ENCODE measurements around the gene SSR2.
"Not testable (repeated sequence)": the region's sequence is repeated elsewhere in the genome, so short reads cannot be mapped to it uniquely, and the experiment has no call there.

SSR2 gene

DNA sequence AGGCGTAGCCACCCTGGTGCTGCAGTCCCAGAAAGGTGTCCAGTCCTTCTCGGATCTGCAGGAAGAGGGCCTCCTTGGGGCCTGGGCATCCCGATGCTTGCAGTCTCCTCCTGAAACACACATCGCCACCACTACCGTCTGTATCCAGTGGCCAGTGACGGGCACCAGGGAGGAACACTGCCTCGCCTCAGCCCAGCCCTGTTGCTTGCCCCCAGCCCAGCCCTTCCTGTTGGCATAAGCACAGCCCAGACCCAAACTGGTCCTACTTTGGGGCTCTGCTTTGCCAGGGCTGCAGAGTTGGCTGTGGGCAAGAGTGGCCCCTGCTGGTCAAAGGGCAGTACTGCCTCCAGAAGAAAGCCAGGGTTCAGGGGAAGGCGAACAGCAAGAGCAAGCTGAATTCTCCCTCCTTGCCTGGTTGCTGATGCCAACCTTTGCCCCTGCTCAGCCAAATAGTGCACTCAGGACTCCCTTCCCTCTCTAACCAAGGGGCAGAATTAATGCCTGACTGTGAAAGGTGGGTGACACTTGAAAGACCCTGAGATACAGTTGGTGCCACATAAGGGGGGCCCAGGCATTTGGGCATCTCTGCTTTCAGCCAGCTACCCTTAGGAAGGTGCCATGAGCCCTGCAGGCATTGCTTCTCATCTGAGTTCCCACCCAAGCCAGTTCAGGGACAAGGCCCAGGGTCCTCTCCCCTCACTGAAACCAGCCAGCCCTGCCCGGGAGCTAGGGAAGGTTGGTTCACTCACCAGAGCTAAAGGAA is 31.3 kb downstream of the SSR2 start:
- no peaks in the 10 kb centered on the region for H3K36me3 Mint-ChIP-seq
- no peaks in the 10 kb centered on the region for H3K27me3 Mint-ChIP-seq
- peak overlapping the region; percentile 46 for H3K27ac Mint-ChIP-seq
- no peak overlapping the region for H3K4me3 Mint-ChIP-seq
- no peaks in the 10 kb centered on the region for H3K9me3 Mint-ChIP-seq
- peak; percentile 92 for ATAC-seq
- H3K4me1 Mint-ChIP-seq: peaks cover 30% of the 10 kb centered on the region

DNA sequence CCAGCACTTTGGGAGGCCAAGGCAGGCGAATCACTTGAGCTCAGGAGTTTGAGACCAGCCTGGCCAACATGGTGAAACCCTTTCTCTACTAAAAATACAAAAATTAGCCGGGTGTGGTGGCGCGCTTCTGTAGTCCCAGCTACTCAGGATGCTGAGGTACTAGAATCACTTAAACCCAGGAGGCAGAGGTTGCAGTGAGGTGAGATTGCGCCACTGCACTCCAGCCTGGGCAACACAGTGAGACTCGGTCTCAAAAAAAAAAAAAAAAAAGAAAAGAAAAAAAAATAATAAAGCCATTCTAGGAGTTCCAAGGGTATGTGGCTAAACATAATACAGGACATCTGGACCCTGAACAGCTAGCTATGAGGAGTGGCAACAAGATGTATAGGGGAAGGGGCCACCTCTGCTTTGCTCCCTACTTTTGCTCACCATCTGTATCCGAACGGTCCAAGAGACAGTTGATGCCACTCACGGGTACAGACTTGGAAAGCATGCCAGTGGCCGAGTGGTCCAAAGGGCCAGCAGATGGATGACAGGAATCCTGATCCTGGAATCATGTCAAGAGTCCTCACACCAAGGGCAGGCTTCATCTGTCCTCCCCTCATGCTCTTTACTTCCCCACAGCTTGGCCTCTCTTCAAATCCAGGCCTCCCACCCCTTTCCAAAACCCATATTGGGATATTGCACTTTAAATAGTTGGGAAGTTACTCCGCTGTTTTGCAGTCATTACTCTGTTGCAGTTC is 35.7 kb downstream of the SSR2 start:
- Mint-ChIP-seq H3K27ac (peak overlapping the region; percentile 93), H3K4me1 (peaks cover 65% of the 10 kb centered on the region)
- H3K27me3 Mint-ChIP-seq, ATAC-seq, H3K9me3 Mint-ChIP-seq, H3K36me3 Mint-ChIP-seq, H3K4me3 Mint-ChIP-seq: not testable (repeated sequence)

DNA sequence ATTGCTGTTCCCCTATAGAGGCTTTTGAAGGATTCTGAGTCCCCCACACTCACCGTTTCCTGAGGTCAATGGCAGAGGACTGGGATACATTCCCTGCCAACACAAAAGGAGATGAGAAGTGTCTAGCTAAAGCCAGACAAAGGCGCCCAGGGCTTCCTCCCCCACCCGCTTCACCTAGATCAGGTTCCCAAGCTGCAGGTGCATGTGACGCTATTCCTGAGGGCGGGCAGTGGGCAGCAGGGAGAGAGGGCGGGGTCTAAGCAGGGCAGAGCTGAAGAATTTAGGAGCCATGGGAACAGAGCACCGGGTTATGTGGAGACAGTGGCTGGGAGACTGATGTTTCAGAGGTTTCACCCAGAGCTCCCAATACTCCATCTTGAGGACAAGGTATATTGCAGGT is 36.4 kb downstream of the SSR2 start:
- Mint-ChIP-seq H3K4me1 (peaks cover 65% of the 10 kb centered on the region), H3K27me3 (no peaks in the 10 kb centered on the region), H3K4me3 (no peak overlapping the region), H3K9me3 (no peaks in the 10 kb centered on the region), H3K36me3 (peaks cover 6% of the 10 kb centered on the region), H3K27ac (peak overlapping the region; percentile 93)
- ATAC-seq: no peak

GRCh38 chr1:155983191-155984024 is 37.3 kb downstream of the SSR2 start:
- Mint-ChIP-seq H3K4me3 (peak overlapping the region; percentile 0), H3K27ac (peak overlapping the region; percentile 93), H3K27me3 (no peaks in the 10 kb centered on the region), H3K36me3 (peaks cover 6% of the 10 kb centered on the region), H3K9me3 (no peaks in the 10 kb centered on the region), H3K4me1 (peaks cover 56% of the 10 kb centered on the region)
- ATAC-seq: peak; percentile 79

- H3K27me3 Mint-ChIP-seq: no peaks in the 10 kb centered on the region
- H3K36me3 Mint-ChIP-seq: peaks cover 13% of the 10 kb centered on the region
- peak overlapping the region; percentile 99 for H3K4me3 Mint-ChIP-seq
- no peak for ATAC-seq
- peak overlapping the region; percentile 93 for H3K27ac Mint-ChIP-seq
- peaks cover 57% of the 10 kb centered on the region for H3K4me1 Mint-ChIP-seq
- H3K9me3 Mint-ChIP-seq: no peaks in the 10 kb centered on the region
Measured at GRCh38 chr1:155982106-155982505, 38.6 kb downstream of the SSR2 start.

DNA sequence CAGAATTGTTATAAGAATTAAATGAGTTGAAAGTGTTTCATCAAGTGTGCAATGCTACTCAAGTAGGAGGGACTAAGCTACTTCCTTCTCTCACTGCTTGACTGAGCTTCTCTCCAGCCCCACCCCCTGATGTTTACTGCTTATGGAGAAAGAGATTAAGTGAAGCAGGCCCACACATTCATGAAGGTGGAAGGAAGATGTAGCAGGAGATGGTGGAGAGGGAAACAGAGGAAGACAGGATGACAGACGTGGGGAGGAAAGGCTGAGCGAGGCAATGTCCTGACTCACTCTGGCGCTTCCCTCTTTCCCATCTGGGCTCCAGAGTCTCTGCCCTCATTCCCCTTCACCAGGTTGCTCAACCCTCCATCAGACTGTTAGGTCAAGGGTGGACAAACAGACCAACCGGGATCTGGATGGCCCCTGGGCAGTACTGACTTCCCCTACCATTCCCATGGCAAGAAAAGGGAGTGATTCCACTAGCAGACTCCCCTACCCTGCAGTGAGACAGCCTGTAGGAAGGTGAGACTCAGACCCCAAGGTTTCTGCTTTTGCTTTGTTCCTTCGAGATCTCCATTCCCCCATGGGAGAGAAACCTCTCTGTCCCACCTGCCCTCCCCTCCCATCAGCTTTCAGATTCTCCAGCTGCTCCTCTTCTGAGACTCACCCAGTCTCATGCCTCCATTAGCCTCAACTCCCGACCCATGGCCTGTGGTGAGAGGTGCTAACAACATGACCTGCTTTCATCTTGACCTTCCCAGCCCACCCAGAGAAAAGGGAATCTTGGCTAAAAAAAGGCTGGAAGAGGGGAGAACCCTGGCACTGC is 39.3 kb downstream of the SSR2 start:
- H3K4me1 Mint-ChIP-seq: peaks cover 63% of the 10 kb centered on the region
- ATAC-seq: peak; percentile 45
- no peaks in the 10 kb centered on the region for H3K9me3 Mint-ChIP-seq
- no peaks in the 10 kb centered on the region for H3K27me3 Mint-ChIP-seq
- peaks cover 19% of the 10 kb centered on the region for H3K36me3 Mint-ChIP-seq
- peak overlapping the region; percentile 93 for H3K27ac Mint-ChIP-seq
- H3K4me3 Mint-ChIP-seq: peak overlapping the region; percentile 99

DNA sequence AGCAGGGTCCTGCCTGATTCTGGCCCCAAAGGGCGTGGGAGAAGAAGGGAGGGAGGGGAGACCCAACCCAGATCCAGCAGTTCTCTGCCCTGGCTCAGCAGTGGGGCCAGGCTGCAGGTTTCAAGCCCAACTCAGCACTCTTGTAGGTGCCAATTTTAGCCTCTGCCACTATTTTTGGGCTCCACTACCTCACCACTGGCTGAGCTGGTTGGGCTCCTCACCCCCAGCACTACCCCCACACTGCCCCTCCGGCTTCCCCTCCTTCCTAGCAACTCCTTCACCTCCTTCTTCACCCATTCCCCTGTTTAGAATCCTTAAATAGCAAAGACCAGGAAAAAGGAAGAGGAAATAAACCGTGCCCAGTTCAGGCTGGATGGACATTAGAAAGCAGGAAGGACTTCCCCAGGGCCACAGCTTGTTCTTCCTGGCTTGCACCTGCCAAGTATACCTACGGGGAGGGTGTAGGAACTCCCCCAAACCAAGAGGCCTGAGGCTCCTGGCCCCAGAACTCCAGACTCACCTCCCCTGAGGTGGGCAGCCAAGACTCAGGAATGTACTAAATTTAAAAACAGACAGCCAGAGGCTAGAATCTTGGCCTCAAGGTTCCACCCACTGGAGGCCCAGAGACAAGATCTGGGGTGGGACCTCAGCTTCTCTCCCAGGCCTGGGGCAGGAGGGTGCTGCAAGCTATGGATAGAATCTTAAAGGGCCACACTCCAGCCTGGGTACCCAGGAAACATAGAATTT is 41.0 kb downstream of the SSR2 start:
- peak overlapping the region; percentile 93 for H3K27ac Mint-ChIP-seq

GRCh38 chr1:155978973-155979429 is 41.8 kb downstream of the SSR2 start:
- H3K9me3 Mint-ChIP-seq: no peaks in the 10 kb centered on the region
- H3K36me3 Mint-ChIP-seq: peaks cover 39% of the 10 kb centered on the region
- no peaks in the 10 kb centered on the region for H3K27me3 Mint-ChIP-seq
- peaks cover 81% of the 10 kb centered on the region for H3K4me1 Mint-ChIP-seq
- H3K4me3 Mint-ChIP-seq: peak overlapping the region; percentile 99
- no peak for ATAC-seq
- H3K27ac Mint-ChIP-seq: peak overlapping the region; percentile 93

More for the DNA sequence above, 41.0 kb downstream of the SSR2 start:
- Mint-ChIP-seq H3K36me3 (peaks cover 33% of the 10 kb centered on the region), H3K9me3 (no peaks in the 10 kb centered on the region), H3K4me3 (peak overlapping the region; percentile 99), H3K4me1 (peaks cover 80% of the 10 kb centered on the region), H3K27me3 (no peaks in the 10 kb centered on the region)
- ATAC-seq: peak; percentile 29

GRCh38 chr1:155978325-155978972 is 42.3 kb downstream of the SSR2 start, which contains the start of gene ARHGEF2:
Gene ARHGEF2, minus strand, starts transcription at chr1:155978547. Its CDS starts 120 bp downstream, at chr1:155978427.
- H3K27me3 Mint-ChIP-seq: no peaks in the 10 kb centered on the region
- peaks cover 78% of the 10 kb centered on the region for H3K4me1 Mint-ChIP-seq
- no peaks in the 10 kb centered on the region for H3K9me3 Mint-ChIP-seq
- H3K36me3 Mint-ChIP-seq: peaks cover 39% of the 10 kb centered on the region
- ATAC-seq: peak; percentile 86
- H3K27ac Mint-ChIP-seq: peak within 1 kb of the TSS; percentile 93
- peak within 1 kb of the TSS; percentile 99 for H3K4me3 Mint-ChIP-seq

DNA sequence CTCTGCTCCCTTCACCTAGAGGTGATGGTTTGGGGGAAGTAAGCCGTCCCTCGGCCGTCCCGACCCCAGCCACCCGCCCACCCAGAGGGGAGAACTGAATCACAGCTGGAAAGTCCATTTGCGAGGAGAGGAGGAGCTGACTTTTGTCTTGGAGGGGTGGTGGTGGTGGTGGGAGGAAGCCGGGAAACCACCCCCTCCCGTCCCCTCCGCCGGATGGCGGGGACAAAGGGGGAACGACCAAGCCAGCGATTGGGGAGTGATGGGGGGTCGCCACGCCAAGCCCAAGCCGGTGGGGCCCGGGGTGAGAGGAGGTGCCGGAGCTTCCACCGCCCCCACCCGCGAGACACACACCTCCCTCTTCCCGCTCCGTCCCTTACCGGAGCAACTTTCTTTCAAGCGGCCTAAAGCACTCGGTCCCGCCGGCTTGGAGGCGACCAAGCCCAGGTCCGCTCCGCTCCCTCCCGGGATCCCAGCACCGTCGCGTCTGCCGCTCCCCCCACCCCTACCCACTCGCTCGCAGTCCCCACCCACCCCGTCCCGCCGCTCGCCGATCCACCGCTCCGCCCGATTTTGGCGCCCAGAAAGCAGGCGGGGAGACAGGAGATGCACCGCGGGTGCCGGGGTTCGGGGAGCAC is 42.9 kb downstream of the SSR2 start:
- no peaks in the 10 kb centered on the region for H3K27me3 Mint-ChIP-seq
- peak overlapping the region; percentile 93 for H3K27ac Mint-ChIP-seq
- no peaks in the 10 kb centered on the region for H3K9me3 Mint-ChIP-seq
- H3K4me1 Mint-ChIP-seq: peaks cover 78% of the 10 kb centered on the region
- peak overlapping the region; percentile 99 for H3K4me3 Mint-ChIP-seq
- peaks cover 45% of the 10 kb centered on the region for H3K36me3 Mint-ChIP-seq
- peak; percentile 59 for ATAC-seq

GRCh38 chr1:155976913-155977689 is 43.6 kb downstream of the SSR2 start:
- ATAC-seq: no peak
- peak overlapping the region; percentile 99 for H3K4me3 Mint-ChIP-seq
- H3K27ac Mint-ChIP-seq: peak overlapping the region; percentile 93
- peaks cover 50% of the 10 kb centered on the region for H3K36me3 Mint-ChIP-seq
- no peaks in the 10 kb centered on the region for H3K27me3 Mint-ChIP-seq
- H3K9me3 Mint-ChIP-seq: no peaks in the 10 kb centered on the region
- peaks cover 78% of the 10 kb centered on the region for H3K4me1 Mint-ChIP-seq

DNA sequence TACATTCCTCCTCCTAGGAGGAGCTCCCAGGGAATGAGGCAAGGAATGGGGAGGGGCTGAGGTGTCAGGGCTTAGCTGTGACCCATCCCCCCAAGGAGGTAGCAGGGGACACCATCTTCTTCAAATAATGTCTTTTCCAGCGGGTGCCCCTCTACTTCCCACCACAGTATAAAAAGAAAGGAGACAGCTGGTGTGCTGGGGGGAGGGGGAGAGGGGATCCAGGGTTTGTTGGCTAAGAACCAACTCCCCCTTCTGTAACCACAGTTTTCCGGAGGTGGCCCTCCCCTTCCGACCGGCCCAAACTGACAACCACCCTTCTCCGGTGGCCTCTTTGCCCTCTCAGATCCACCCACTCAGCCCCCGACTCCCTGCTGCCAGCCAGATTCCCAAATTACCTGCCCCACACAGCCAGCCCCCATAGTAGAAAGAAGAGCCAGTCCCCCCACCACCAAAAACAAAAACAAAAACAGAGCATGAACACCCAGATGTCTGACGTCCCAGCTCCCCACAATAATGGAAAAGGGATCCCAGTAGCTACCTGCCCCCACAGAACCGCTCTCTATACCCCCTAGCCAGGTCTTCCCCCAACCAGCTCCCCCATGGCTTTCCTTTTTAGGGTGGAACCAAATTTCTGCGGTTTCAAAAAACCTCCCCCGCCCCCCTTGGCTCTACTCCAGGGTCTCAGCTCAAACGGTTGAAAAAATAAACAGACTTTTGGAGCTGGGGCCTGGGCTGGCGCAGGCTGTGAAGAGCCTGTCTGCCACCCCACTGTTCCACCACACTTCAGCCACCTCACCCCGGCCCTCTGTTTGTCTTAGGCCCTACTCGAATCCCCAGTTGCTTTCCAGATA is 44.5 kb downstream of the SSR2 start:
- H3K4me1 Mint-ChIP-seq: peaks cover 78% of the 10 kb centered on the region
- H3K36me3 Mint-ChIP-seq: peaks cover 48% of the 10 kb centered on the region

More for the DNA sequence above, 44.5 kb downstream of the SSR2 start:
- peak overlapping the region; percentile 99 for H3K4me3 Mint-ChIP-seq
- ATAC-seq: no peak
- H3K9me3 Mint-ChIP-seq: no peaks in the 10 kb centered on the region
- H3K27me3 Mint-ChIP-seq: no peaks in the 10 kb centered on the region
- peak overlapping the region; percentile 93 for H3K27ac Mint-ChIP-seq

All from stimulated activated memory B cell treated with anti-CD40 and anti-IgM and Interleukin-4, amounts not matched to agents 10 μg/mL and 1 μg/mL and 100 μg/mL, for 72 hours (primary cell).